K562 (cell line): ENCODE measurements around the gene VPS37D. TPM values are rescaled to one million over a fixed set of nuclear protein-coding genes. Genes with fewer than 3 reads are reported as not detected.

Experiments
- ARID1B ChIP-seq: fragments of 450-650 bp; IDR thresholded peaks from 2 replicates; pipeline ENCODE4 v1.6.1; 2016; ENCODE audit warnings: antibody characterized with exemption, mild to moderate bottlenecking, inconsistent platforms
- ATF2 ChIP-seq: sonication (generic); formaldehyde crosslinking; IDR thresholded peaks from 2 replicates; pipeline ENCODE4 v1.8.1; 2022; ENCODE audit warnings: missing genetic modification reagents
- BMI1 ChIP-seq: fragments of 150-350 bp; IDR thresholded peaks from 2 replicates; pipeline ENCODE4 v1.6.1; 2014; ENCODE audit warnings: low read length
- CCNT2 ChIP-seq: IDR thresholded peaks from 2 replicates; pipeline ENCODE4 v1.6.1; 2011; ENCODE audit warnings: borderline replicate concordance, low read depth, mild to moderate bottlenecking, moderate library complexity, mixed read lengths, low read length; ENCODE audit not compliant: insufficient read length; ENCODE audit errors: extremely low read depth
- ETV6 ChIP-seq, 3 experiments: fragments of 150-350 bp in 1 of 3; sonication (generic) in 1 of 3; formaldehyde crosslinking in 1 of 3; IDR thresholded peaks; 2 replicates each; pipeline versions ENCODE4 v1.6.1 to v1.8.0; 2014 to 2022; ENCODE audit warnings: borderline replicate concordance in 2 of 3, low read depth in 2 of 3, antibody characterized with exemption in 1 of 3, low read length in 1 of 3, mild to moderate bottlenecking in 1 of 3, missing genetic modification reagents in 1 of 3
- GATAD2B ChIP-seq: fragments of 450-650 bp; IDR thresholded peaks from 2 replicates; pipeline ENCODE4 v1.6.1; 2017; ENCODE audit warnings: mild to moderate bottlenecking, borderline replicate concordance
- KAT8 ChIP-seq: fragments of 450-650 bp; IDR thresholded peaks from 2 replicates; pipeline ENCODE4 v1.6.1; 2016; ENCODE audit warnings: low read depth, mild to moderate bottlenecking
- KDM1A ChIP-seq, 2 experiments: fragments of 450-650 bp; IDR thresholded peaks; 2 replicates each; pipeline ENCODE4 v1.6.1; 2016; ENCODE audit warnings: mild to moderate bottlenecking in 2 of 2
- NBN ChIP-seq: fragments of 450-650 bp; IDR thresholded peaks from 2 replicates; pipeline ENCODE4 v1.6.1; 2016; ENCODE audit warnings: low read depth, mild to moderate bottlenecking
- NR2F6 ChIP-seq: fragments of 450-650 bp; formaldehyde crosslinking; IDR thresholded peaks from 2 replicates; pipeline ENCODE4 v1.4.0; 2020; ENCODE audit warnings: mild to moderate bottlenecking
- NR4A1 ChIP-seq, 2 experiments: fragments of 250-450 bp in 1 of 2; fragments of 450-650 bp in 1 of 2; sonication (Bioruptor Pico) in 1 of 2; IDR thresholded peaks; 2 replicates each; pipeline versions ENCODE4 v1.4.0 to v1.6.1; 2016 to 2020; ENCODE audit warnings: mild to moderate bottlenecking in 2 of 2, missing compliant biosample characterization in 1 of 2, missing genetic modification characterization in 1 of 2, moderate library complexity in 1 of 2
- PCBP2 ChIP-seq: fragments of 200-400 bp; formaldehyde crosslinking; IDR thresholded peaks from 2 replicates; pipeline ENCODE4 v1.6.1; 2018; ENCODE audit warnings: low read length, low read depth, mild to moderate bottlenecking, moderate library complexity; ENCODE audit not compliant: poor library complexity, severe bottlenecking
- PHF21A ChIP-seq: fragments of 450-650 bp; IDR thresholded peaks from 2 replicates; pipeline ENCODE4 v1.6.1; 2017; ENCODE audit warnings: low read depth, borderline replicate concordance
- PURB ChIP-seq: sonication (generic); formaldehyde crosslinking; IDR thresholded peaks from 2 replicates; pipeline ENCODE4 v1.9.0; 2021; ENCODE audit warnings: low read depth, mild to moderate bottlenecking, missing genetic modification reagents
- SMARCB1 ChIP-seq: IDR thresholded peaks from 2 replicates; pipeline ENCODE4 v1.6.1; 2011; ENCODE audit warnings: improper control_type of control experiment, low read depth; ENCODE audit not compliant: insufficient read length
- ZBTB9 ChIP-seq: fragments of 450-650 bp; formaldehyde crosslinking; IDR thresholded peaks from 2 replicates; pipeline ENCODE4 v1.4.0; 2020; ENCODE audit warnings: mild to moderate bottlenecking, moderate library complexity
- ZFP1 ChIP-seq: fragments of 450-650 bp; formaldehyde crosslinking; IDR thresholded peaks from 2 replicates; pipeline ENCODE4 v1.4.0; 2020; ENCODE audit warnings: mild to moderate bottlenecking, mixed read lengths
- ZKSCAN8 ChIP-seq: fragments of 200-800 bp; sonication (Bioruptor generic); IDR thresholded peaks from 2 replicates; pipeline ENCODE4 v1.6.1; 2016; ENCODE audit warnings: missing genetic modification characterization, missing compliant biosample characterization
- ZNF146 ChIP-seq: IDR thresholded peaks from one replicate; pipeline ENCODE4 v1.6.1; 2018; ENCODE audit warnings: missing compliant biosample characterization; ENCODE audit not compliant: unreplicated experiment
- ZNF175 ChIP-seq: fragments of 200-800 bp; sonication (Bioruptor generic); IDR thresholded peaks from 2 replicates; pipeline ENCODE4 v1.6.1; 2016; ENCODE audit warnings: low read depth, mild to moderate bottlenecking, missing genetic modification characterization, missing compliant biosample characterization
- ZNF253 ChIP-seq: fragments of 250-450 bp; sonication (Bioruptor Pico); conservative IDR thresholded peaks from 2 replicates; pipeline ENCODE4 v1.6.1; 2021; ENCODE audit warnings: mild to moderate bottlenecking
- ZNF274 ChIP-seq: IDR thresholded peaks from 2 replicates; pipeline ENCODE4 v1.6.1; 2011; ENCODE audit warnings: low read depth, mild to moderate bottlenecking, low read length, moderate library complexity, borderline replicate concordance
- ZNF766 ChIP-seq: fragments of 200-800 bp; sonication (Bioruptor generic); conservative IDR thresholded peaks from 2 replicates; pipeline ENCODE4 v1.6.1; 2016; ENCODE audit warnings: missing genetic modification characterization, missing compliant biosample characterization
- polyA plus RNA-seq, 8 experiments: library from polyadenylated mRNA; depleted of rRNA in 4 of 8; stranded (reverse) in 5 of 8; unstranded in 3 of 8; fragments of >200 nt; fragmentation: Nextera tagmentation in 2 of 8; fragmentation: Illumina TruSeq in 1 of 8; extraction: Ambion mirVana in 2 of 8; extraction: Trizol in 1 of 8; gene quantifications; 2 replicates each; pipeline versions ENCODE4 v1.2.1 to v1.2.3, GENCODE V29; 2011 to 2014; ENCODE audit warnings: inconsistent platforms in 1 of 8, missing spikeins in 1 of 8
- total RNA-seq, 7 experiments: library from RNA; depleted of rRNA in 6 of 7; stranded (reverse); fragments of >200 nt in 6 of 7; fragmentation: Illumina TruSeq in 2 of 7; extraction: Trizol in 2 of 7; gene quantifications; 2 replicates each; pipeline versions ENCODE4 v1.2.1 to v1.2.3, GENCODE V29; 2011 to 2021; ENCODE audit warnings: low replicate concordance in 1 of 7

The VPS37D gene
- total and polyA plus RNA-seq, 9 of the 15 experiments (the other 6 are each of a cell fraction or from before 2014, with no cell fraction given): 0.25 to 2.3 (median 1.0) TPM; not detected in 3

GRCh38 chr7:73715648-73716317, 48.2 kb downstream of the VPS37D start (continued):
- TF ChIP-seq SMARCB1 (no peak), NR4A1 (CRISPR knock-in tag; IDR thresholded peaks at IDR 0.05) (no peak; the same call in 1 of the 2 replicates), NR4A1 (tag; IDR thresholded peaks at IDR 0.05) (peak; percentile 48; the same call in 1 of the 2 replicates), ZNF175 (CRISPR knock-in tag) (0 out of 2 replicates have a peak, but pooled peaks have one; percentile 45), ZKSCAN8 (CRISPR knock-in tag) (no peak), ZNF766 (CRISPR knock-in tag) (peak; percentile 81), ZNF253 (no peak), NR2F6 (CRISPR knock-in tag) (no peak), ARID1B (peak; percentile 96), PCBP2 (no peak), ZBTB9 (CRISPR knock-in tag) (peak; percentile 59; the same call in 1 of the 2 replicates), ZFP1 (CRISPR knock-in tag) (no peak), KAT8 (no peak), GATAD2B (peak; percentile 67; the same call in 1 of the 2 replicates), ATF2 (CRISPR knock-in tag) (no peak), ZNF146 (no peak), ETV6 (IDR thresholded peaks at IDR 0.05; ENCODE audit: borderline replicate concordance in 1 of 2, low read depth in 2 of 2, low read length in 1 of 2) (no peak), ETV6 (CRISPR knock-in tag; IDR thresholded peaks at IDR 0.05; ENCODE audit: borderline replicate concordance) (no peak), PURB (CRISPR knock-in tag) (no peak), BMI1 (no peak), CCNT2 (peak; percentile 98), ZNF274 (0 out of 2 replicates have a peak, but pooled peaks have one; percentile 47), KDM1A (IDR thresholded peaks at IDR 0.05) (peak; percentile 96 to 98), NBN (peak; percentile 50; the same call in 1 of the 2 replicates), PHF21A (peak; percentile 85)
